NCI-H1694 (cell line): Measurements from ENCODE around the gene OR1F1.
A peak's percentile ranks its signal among the peaks of the same experiment; 100 is the strongest.
"Not testable (repeated sequence)": the region's sequence is repeated elsewhere in the genome, so short reads cannot be mapped to it uniquely, and the experiment has no call there.

Source experiments
- DNase-seq: peaks from one replicate; lab custom pipeline; 2025; lab: John Stamatoyannopoulos, UW

OR1F1 gene

DNA sequence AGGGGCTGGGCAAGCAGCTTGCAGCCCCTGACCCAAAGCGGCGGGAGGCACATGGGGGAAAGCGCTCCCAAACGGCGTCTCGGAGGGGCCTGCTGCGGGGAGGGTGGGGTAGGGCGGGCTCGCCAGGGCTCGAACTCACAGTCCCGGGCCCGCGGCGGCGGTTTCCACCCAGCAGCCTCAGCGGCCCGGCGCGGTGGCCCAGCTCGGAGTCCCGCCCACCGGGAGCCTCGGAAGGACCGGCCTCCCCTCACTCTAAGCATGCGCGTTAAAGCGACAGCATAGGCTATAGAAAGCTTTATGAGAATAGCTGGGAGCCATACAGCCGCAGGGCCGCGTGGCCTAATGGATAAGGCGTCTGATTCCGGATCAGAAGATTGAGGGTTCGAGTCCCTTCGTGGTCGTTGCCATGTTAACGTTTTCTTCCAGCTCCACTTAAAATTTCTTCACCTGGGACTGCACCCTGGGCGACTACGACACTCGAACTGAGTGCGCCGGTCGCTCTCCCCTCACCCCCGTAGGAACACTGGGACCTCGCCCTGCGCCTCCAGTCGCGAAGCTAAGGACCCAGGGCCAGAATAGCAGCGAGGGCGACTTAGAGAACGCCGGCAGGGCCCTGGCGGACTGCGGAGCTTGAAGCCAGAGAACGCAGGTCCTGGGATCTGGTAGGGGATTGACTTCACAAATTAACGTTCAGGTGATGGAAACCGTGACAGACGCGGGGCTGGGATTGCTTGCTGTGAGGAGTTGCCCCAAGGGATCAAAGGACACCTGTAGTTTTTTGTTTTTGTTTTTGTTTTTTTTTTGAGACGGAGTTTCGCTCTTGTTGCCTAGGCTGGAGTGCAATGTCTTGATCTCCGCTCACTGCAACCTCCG lies 37.4 kb upstream of the OR1F1 start:
- DNase-seq = peak; percentile 95

DNA sequence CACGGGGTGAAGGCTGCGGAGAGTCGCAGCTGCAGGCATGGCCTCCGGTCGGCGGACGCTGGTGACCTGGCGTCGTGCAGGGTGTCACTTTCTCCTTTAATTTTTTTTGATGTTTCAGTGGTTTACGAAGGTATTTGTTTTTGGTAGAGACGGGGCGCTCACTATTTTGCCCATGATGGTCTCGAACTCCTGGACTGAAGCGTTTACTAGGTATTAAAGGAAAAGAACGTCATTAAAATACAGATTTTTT lies 36.1 kb upstream of the OR1F1 start:
- no peak for DNase-seq

DNA sequence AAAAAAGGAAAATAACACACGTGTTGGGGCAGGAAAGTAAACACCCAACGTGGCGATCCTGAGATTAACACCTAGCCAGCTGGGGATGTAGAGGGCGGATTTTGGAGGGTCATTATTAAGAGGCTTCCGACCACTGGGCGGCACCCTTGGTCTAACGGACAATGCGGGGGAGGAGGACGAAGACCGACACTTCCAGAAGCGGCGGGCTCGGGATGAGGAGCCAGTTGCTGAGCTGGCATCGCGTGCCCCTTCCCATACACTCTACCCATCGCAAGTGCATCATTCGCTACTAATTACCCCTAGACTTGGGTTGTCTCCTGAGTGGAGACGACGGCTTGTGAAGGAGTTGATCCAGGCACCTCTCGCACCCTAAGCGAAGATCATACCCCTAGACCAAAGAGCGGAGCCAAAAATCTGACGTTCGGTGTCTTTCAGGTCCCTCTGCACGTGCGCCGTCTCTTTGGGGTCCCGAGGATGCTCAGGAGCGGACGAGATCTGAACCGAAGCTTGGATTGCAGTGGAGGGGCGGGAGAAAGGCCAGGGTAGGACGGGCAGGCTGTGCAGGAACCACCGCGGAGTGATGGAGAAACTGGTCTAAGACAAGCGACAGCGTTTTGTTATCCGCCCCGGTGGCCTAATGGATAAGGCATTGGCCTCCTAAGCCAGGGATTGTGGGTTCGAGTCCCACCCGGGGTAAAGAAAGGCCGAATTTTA lies 35.6 kb upstream of the OR1F1 start:
- DNase-seq = peak; percentile 96

DNA sequence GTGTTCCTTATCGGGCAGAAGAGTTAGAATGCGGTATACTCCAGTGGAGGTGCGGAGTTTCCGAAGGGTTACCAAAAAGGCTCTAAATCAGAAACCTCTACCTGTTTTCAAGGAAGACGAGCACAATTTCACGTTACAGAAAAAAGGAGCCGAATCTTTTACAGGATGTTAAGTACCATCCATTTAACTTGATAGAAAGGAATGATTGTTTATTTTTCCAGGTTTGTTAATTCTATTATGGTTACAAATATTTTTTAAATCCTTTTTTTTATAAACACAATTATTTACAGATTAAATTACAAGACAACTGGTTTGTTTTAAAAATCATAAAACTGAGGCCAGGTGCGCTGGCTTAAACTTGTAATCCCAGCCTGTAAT lies 35.0 kb upstream of the OR1F1 start:
- no peak for DNase-seq

- no peak for DNase-seq
Measured at GRCh38 chr16:3155181-3155580, 32.8 kb upstream of the OR1F1 start.

DNA sequence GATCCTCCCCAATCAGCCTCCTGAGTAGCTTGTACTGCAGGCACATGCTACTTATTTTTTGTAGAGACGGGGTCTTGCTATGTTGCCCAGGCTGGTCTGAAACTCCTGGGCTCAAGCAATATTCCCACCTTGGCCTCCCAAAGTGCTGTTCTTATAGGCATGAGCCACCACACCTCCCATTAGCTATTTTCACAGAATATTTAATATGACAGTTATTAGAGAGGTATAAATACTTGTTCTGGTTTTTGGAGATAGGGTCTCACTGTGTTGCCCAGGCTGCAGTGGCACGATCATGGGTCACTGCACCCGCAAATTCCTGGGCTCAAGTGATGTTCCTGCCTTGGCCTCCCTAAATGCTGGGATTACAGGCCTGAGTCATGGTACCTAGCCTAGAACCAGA lies 32.0 kb upstream of the OR1F1 start:
- DNase-seq = no peak

GRCh38 chr16:3157229-3158025 lies 30.6 kb upstream of the OR1F1 start:
- peak; percentile 77 for DNase-seq

DNA sequence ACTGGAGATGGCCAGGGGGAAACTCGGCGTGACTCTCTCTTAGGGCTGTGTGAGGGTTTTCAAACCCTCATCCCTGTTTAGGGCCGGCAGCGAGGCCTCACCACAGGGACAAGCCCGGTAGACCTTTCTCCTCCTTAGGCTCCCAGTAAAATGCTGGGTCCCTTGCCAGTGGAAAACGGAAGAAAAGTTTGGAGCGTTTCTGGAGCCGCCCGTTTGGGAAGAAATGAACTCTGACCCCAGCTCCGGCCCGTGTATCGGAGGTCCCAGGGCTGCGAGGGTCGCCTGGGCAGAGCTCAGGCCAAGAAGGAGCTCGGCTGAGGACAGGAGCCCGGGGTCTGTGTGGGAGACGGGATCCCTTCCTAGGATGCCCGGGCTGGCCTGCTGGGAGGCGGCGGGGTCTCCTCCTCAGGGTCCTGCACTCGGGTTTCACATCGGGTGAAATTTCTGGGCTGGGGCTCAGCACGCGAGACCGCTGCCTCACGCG lies 29.9 kb upstream of the OR1F1 start:
- no peak for DNase-seq

DNA sequence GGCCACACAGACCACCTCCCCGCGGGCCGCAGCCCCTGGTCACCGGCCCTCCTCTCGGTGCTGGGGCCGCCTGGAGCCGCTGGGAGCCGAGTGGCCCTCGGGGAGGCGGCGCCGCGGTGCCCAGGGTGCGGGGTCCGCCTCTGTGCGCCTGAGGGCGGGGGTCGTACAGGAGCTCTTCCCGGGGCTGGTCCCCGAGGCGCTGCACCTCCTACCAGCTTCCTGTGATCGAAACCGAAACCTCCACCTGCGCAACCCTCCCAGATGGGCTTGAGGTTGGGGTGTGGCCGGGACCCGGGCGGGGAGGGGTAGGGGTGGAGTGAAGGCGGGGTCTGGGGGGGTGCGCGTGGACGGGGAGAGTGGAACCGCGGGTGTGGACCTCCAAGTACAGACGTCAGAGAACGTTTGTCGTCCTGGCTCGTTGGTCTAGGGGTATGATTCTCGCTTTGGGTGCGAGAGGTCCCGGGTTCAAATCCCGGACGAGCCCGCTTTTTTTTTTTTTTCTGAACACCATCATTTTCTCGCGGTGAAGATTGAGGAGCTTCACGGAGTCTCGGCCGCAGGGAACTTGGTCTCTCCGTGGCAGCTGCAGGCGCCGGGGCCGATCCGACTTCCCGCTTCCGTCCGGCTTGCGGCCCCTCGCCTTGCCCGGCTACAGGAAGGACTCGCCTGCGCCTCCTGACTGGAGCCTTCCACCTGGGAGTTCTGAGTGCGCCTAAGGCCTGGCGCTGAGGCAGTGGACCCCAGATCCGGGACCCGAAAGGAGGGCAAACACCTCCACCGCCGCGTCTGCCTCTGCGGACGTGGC lies 29.3 kb upstream of the OR1F1 start:
- peak; percentile 49 for DNase-seq

GRCh38 chr16:3161235-3162018 lies 26.6 kb upstream of the OR1F1 start:
- no peak for DNase-seq

- no peak for DNase-seq
Measured at GRCh38 chr16:3164121-3164991, 23.6 kb upstream of the OR1F1 start.

DNA sequence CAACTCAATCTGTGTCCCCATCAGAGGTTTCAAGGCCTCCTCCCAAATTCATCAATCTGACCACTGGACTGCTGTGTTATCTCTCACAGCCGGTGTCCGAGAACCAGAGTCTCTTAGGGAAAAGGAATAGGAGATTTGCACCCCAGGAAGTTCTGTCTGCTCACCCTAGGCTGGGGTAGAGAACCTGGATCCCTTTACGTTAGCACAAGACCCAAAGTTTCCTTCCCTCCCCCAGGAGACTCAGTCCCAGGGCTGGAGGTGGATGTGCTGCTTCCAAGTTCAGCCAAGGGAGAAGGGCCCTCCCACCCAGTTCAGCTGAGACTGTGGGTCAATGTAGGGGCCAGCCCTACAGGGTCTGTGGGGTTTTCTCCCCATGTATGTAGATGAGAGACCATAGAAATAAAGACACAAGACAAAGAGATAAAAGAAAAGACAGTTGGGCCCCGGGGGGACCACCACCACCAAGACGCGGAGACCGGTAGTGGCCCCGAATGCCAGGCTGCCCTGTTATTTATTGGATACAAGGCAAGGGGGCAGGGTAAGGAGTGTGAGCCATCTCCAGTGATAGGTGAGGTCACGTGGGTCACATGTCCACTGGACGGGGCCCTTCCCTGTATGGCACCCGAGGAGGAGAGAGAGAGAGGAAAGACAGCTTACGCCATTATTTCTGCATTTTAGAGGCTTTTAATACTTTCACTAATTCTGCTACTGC lies 22.7 kb upstream of the OR1F1 start:
- no peak for DNase-seq

DNA sequence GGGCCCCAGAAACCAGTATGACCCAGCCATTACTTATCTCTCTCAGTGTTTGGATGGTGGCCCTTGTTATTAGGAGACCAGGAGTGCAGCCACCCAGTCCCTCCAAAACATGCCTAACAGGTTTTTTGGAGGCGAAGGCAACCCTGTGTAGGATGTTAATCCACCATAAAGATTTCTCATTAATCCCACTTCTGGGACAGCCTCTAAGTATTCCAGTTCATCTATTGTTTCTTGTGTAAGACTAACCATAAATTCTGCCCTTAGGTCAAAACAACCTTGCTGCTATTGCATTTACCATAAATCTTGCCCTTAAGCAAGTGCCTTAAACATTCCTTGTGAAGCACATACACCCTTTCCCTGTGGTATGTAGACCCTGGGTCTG lies 21.5 kb upstream of the OR1F1 start:
- DNase-seq = no peak

- DNase-seq = not testable (repeated sequence)
Measured at GRCh38 chr16:3168729-3169128, 19.3 kb upstream of the OR1F1 start.

DNA sequence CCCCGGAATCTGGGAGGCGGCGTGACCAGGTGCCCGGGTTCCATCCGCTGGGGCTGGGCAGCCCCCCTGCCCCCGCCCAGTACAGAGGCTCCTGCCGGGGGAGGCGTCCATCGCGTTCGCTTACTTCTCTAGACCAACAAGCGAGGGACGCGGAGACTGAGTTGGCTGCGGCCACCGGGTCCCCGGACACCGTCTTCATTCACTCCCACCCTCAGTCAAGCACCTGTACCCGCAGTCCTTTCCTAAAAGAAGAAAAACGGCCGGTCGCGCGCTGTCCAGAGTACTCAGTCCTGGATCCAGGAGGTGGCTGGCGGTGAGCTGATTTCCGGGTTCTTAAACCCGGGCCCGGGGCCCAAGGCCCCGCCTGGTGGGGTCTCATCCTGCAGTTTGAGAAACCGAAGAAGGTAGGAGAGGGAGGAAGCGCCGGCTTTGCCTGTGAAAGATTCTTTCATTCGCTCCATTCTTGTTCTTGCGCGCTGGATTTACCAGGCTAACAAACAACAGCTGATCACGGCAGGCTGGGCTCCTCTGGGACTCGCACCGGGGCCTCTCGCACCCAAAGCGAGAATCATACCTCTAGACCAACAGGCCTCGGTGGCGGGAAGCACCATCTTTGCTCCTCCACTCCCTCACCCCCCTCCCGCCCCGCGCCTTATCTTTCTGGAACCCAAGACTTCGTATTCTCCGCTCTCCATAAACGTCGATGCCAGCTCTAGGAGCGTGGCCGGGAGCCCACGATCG lies 17.4 kb upstream of the OR1F1 start:
- DNase-seq = no peak

DNA sequence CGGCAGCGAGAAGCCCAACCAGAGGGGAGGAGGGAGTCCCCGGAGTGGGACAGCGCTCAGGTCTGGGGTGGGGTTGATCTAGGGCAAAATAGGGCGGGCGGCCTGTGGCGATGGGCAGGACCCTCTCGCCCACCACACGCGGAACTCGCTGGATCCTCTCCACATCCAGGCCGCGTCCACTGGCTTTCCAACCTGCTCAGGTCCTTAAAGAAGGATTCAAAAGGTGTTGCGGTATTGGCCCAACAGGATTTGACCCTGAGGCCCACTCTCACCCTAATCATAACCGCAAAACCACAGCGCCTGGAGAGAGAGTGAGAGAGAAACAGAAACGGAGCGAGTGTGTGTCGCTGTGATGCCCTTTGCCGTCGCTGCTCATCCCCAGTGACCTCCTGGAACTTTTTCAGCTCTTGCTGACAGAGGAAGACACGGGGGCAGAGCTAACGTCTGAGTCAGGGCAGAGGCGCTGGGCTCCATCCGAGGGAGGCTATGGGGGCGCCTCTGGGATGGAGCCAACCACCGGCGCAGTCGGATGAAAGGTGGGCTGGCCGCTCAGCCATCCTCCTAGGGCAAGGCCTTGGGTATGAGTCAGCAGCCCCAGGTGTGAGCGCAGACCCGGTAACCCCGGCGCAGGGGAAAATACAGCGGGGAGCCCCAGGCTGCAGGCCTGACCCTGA lies 16.7 kb upstream of the OR1F1 start:
- no peak for DNase-seq

GRCh38 chr16:3171855-3172593 lies 16.0 kb upstream of the OR1F1 start:
- DNase-seq = no peak
